ENCODE measurements around the gene PON2. TPM values are rescaled to one million over a fixed set of nuclear protein-coding genes. Genes with fewer than 3 reads are reported as not detected.

The PON2 gene
- polyA plus RNA-seq, 1 donor from 2014 or later, result 23.1 TPM

GRCh38 chr7:95376632-95377400 lies 58.0 kb downstream of the PON2 start:
- Histone ChIP-seq H3K79me2 (replicated peaks; ENCODE audit: insufficient read depth, low read length) (no peaks in the 10 kb centered on the region), H3K9me2 (ENCODE audit: insufficient read depth, low read length) (no peaks in the 10 kb centered on the region), H3K4me2 (ENCODE audit: low read length) (no peak overlapping the region), H3K27ac (ENCODE audit: low read length) (no peak overlapping the region), H3K36me3 (ENCODE audit: insufficient read depth, low read length) (no peaks in the 10 kb centered on the region), H2AFZ (ENCODE audit: low read depth, low read length) (no peak overlapping the region), H3K9ac (ENCODE audit: low read length) (no peak overlapping the region), H3K9me3 (ENCODE audit: low read length) (no peaks in the 10 kb centered on the region), H4K20me1 (ENCODE audit: insufficient read depth) (no peaks in the 10 kb centered on the region), H3F3A (ENCODE audit: insufficient read depth, low read length, poor library complexity, severe bottlenecking) (no peaks in the 10 kb centered on the region), H3K4me3 (ENCODE audit: low read length) (no peak overlapping the region), H3K27me3 (ENCODE audit: insufficient read depth, low read depth, low read length) (no peaks in the 10 kb centered on the region)
- TF ChIP-seq CTCF (IDR thresholded peaks at IDR 0.05; ENCODE audit: poor library complexity, severe bottlenecking) (no peak), POLR2AphosphoS5 (IDR thresholded peaks at IDR 0.05) (no peak), RAD21 (conservative IDR thresholded peaks at IDR 0.05) (no peak), SMC3 (conservative IDR thresholded peaks at IDR 0.05; ENCODE audit: poor library complexity) (no peak), TAF1 (IDR thresholded peaks at IDR 0.05; ENCODE audit: low read depth) (no peak), MXI1 (conservative IDR thresholded peaks at IDR 0.05; ENCODE audit: poor library complexity, severe bottlenecking) (no peak), EZH2 (IDR thresholded peaks at IDR 0.05; ENCODE audit: borderline replicate concordance, insufficient read depth, low read length, poor library complexity, severe bottlenecking) (no peak), REST (IDR thresholded peaks at IDR 0.05; ENCODE audit: borderline replicate concordance) (no peak), EP300 (conservative IDR thresholded peaks at IDR 0.05; ENCODE audit: poor library complexity, severe bottlenecking) (no peak)

GRCh38 chr7:95375591-95376257 lies 59.1 kb downstream of the PON2 start:
- H3F3A ChIP-seq (ENCODE audit: insufficient read depth, low read length, poor library complexity, severe bottlenecking), result no peaks in the 10 kb centered on the region
- no peaks in the 10 kb centered on the region for H3K9me3 ChIP-seq (ENCODE audit: low read length)
- no peaks in the 10 kb centered on the region for H3K27me3 ChIP-seq (ENCODE audit: insufficient read depth, low read depth, low read length)
- no peaks in the 10 kb centered on the region for H3K79me2 ChIP-seq (replicated peaks; ENCODE audit: insufficient read depth, low read length)
- H3K4me2 ChIP-seq (ENCODE audit: low read length), result no peak overlapping the region
- no peak overlapping the region for H3K9ac ChIP-seq (ENCODE audit: low read length)
- no peak overlapping the region for H2AFZ ChIP-seq (ENCODE audit: low read depth, low read length)
- no peak overlapping the region for H3K4me3 ChIP-seq (ENCODE audit: low read length)
- H3K27ac ChIP-seq (ENCODE audit: low read length), result no peak overlapping the region
- TF ChIP-seq MXI1 (conservative IDR thresholded peaks at IDR 0.05; ENCODE audit: poor library complexity, severe bottlenecking), result no peak
- TF ChIP-seq EP300 (conservative IDR thresholded peaks at IDR 0.05; ENCODE audit: poor library complexity, severe bottlenecking), result no peak
- no peak for TF ChIP-seq TAF1 (IDR thresholded peaks at IDR 0.05; ENCODE audit: low read depth)
- TF ChIP-seq SMC3 (conservative IDR thresholded peaks at IDR 0.05; ENCODE audit: poor library complexity), result no peak
- no peak for TF ChIP-seq EZH2 (IDR thresholded peaks at IDR 0.05; ENCODE audit: borderline replicate concordance, insufficient read depth, low read length, poor library complexity, severe bottlenecking)
- no peak for TF ChIP-seq REST (IDR thresholded peaks at IDR 0.05; ENCODE audit: borderline replicate concordance)
- no peak for TF ChIP-seq CTCF (IDR thresholded peaks at IDR 0.05; ENCODE audit: poor library complexity, severe bottlenecking)
- TF ChIP-seq POLR2AphosphoS5 (IDR thresholded peaks at IDR 0.05), result no peak
- TF ChIP-seq RAD21 (conservative IDR thresholded peaks at IDR 0.05), result no peak
- H4K20me1 ChIP-seq (ENCODE audit: insufficient read depth), result no peaks in the 10 kb centered on the region
- H3K9me2 ChIP-seq (ENCODE audit: insufficient read depth, low read length), result no peaks in the 10 kb centered on the region
- no peaks in the 10 kb centered on the region for H3K36me3 ChIP-seq (ENCODE audit: insufficient read depth, low read length)
